SK-N-SH treated with all-trans-retinoic acid at 6 μM for 48 hours (cell line): ENCODE measurements around the gene WWP2.
"Not testable (repeated sequence)": the region's sequence is repeated elsewhere in the genome, so short reads cannot be mapped to it uniquely, and the experiment has no call there.

ENCODE experiments used
- ATAC-seq: fragments of 200-7000 bp; cut with Tn5 transposase; 3 replicates; pipeline ENCODE4 v1.9.1; 2020; ENCODE audit warnings: mild to moderate bottlenecking, moderate library complexity
- ARNTL ChIP-seq: fragments of 450-650 bp; formaldehyde crosslinking; IDR thresholded peaks from 2 replicates; pipeline ENCODE4 v1.5.0; 2020; ENCODE audit warnings: low read depth, mild to moderate bottlenecking, moderate library complexity, borderline replicate concordance
- ESRRG ChIP-seq: fragments of 250-450 bp; sonication (Bioruptor Pico); IDR thresholded peaks from 2 replicates; pipeline ENCODE4 v1.6.1; 2021; ENCODE audit warnings: mild to moderate bottlenecking
- GLIS3 ChIP-seq: fragments of 250-450 bp; sonication (Bioruptor Pico); IDR thresholded peaks from 2 replicates; pipeline ENCODE4 v1.5.0; 2020; ENCODE audit warnings: mild to moderate bottlenecking, moderate library complexity
- RARB ChIP-seq: fragments of 250-450 bp; sonication (Bioruptor Pico); IDR thresholded peaks from 2 replicates; pipeline ENCODE4 v1.8.0; 2021; ENCODE audit warnings: mild to moderate bottlenecking, moderate library complexity
- TCF4 ChIP-seq: fragments of 250-450 bp; sonication (Bioruptor Pico); IDR thresholded peaks from 2 replicates; pipeline ENCODE4 v1.8.0; 2021; ENCODE audit warnings: mild to moderate bottlenecking, moderate library complexity, borderline replicate concordance
- TOX ChIP-seq: fragments of 250-450 bp; sonication (Bioruptor Pico); IDR thresholded peaks from 2 replicates; pipeline ENCODE4 v1.8.0; 2021; ENCODE audit warnings: mild to moderate bottlenecking, moderate library complexity, borderline replicate concordance
- ZFP3 ChIP-seq: fragments of 250-450 bp; sonication (Bioruptor Pico); IDR thresholded peaks from 2 replicates; pipeline ENCODE4 v1.5.0; 2020; ENCODE audit warnings: mild to moderate bottlenecking, moderate library complexity
- ZFP30 ChIP-seq: fragments of 450-650 bp; formaldehyde crosslinking; IDR thresholded peaks from 2 replicates; pipeline ENCODE4 v1.5.0; 2022; ENCODE audit warnings: mild to moderate bottlenecking, moderate library complexity
- ZNF565 ChIP-seq: fragments of 450-650 bp; formaldehyde crosslinking; conservative IDR thresholded peaks from 2 replicates; pipeline ENCODE4 v1.5.0; 2020; ENCODE audit warnings: low read depth, mild to moderate bottlenecking, moderate library complexity
- TF ChIP-seq, protein P1 (sequence below): fragments of 250-450 bp; sonication (Bioruptor Pico); IDR thresholded peaks from 2 replicates; pipeline ENCODE4 v1.5.1; 2021; ENCODE audit warnings: mild to moderate bottlenecking, moderate library complexity
- TF ChIP-seq, protein P2 (sequence below): fragments of 250-450 bp; sonication (Bioruptor Pico); IDR thresholded peaks from 2 replicates; pipeline ENCODE4 v1.8.0; 2021; ENCODE audit warnings: low read depth, mild to moderate bottlenecking, moderate library complexity, borderline replicate concordance
- TF ChIP-seq, protein P3 (sequence below): fragments of 250-450 bp; sonication (Bioruptor Pico); IDR thresholded peaks from 2 replicates; pipeline ENCODE4 v1.5.0; 2020; ENCODE audit warnings: mild to moderate bottlenecking, moderate library complexity
- TF ChIP-seq, protein P4 (sequence below): fragments of 250-450 bp; sonication (Bioruptor Pico); IDR thresholded peaks from 2 replicates; pipeline ENCODE4 v1.5.1; 2020; ENCODE audit warnings: low read depth, mild to moderate bottlenecking, moderate library complexity
- TF ChIP-seq, protein P5 (sequence below): fragments of 250-450 bp; sonication (Bioruptor Pico); IDR thresholded peaks from 2 replicates; pipeline ENCODE4 v1.8.0; 2020; ENCODE audit warnings: mild to moderate bottlenecking, moderate library complexity, borderline replicate concordance

Gene WWP2

DNA sequence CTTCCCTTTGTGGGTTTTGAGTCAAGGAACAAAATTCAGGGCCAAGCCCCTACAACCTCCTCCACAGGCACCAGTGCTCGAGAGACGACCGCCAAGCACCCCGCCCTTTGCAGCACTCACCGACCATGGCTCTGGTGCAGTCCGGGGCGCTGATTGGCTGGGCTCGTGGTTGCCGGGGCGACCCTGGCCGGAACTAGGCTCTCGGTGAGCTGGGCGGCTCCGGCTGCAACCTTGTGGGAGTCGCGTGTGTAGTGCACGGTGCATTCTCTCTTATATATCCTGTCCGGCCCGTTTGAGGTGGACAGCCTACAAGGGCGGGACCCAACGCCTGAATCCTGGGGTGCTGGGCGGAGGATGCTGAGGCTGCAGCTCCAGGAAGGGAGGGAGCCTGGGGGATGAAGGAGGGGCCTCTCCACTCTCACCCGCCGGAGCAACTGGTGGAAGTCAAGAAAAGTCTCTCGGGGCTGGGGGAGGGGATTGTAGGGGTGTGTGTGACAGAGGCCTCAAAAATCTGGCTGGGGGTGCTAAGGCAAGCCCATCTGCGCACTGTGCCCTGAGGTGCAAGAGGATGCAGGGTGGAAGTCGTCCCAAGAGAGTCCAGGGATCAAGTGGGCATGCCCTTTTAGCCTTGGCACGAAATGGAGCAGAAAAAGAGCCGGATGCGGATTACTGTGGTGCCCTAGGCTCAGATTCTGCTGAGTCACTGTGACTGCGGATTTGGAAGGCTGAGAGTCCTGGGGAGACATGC, 35.6 kb upstream of the WWP2 start, which contains the start of gene NQO1 (continued):
- TF ChIP-seq, protein P1, sequence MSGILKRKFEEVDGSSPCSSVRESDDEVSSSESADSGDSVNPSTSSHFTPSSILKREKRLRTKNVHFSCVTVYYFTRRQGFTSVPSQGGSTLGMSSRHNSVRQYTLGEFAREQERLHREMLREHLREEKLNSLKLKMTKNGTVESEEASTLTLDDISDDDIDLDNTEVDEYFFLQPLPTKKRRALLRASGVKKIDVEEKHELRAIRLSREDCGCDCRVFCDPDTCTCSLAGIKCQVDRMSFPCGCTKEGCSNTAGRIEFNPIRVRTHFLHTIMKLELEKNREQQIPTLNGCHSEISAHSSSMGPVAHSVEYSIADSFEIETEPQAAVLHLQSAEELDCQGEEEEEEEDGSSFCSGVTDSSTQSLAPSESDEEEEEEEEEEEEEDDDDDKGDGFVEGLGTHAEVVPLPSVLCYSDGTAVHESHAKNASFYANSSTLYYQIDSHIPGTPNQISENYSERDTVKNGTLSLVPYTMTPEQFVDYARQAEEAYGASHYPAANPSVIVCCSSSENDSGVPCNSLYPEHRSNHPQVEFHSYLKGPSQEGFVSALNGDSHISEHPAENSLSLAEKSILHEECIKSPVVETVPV, result no peak

DNA sequence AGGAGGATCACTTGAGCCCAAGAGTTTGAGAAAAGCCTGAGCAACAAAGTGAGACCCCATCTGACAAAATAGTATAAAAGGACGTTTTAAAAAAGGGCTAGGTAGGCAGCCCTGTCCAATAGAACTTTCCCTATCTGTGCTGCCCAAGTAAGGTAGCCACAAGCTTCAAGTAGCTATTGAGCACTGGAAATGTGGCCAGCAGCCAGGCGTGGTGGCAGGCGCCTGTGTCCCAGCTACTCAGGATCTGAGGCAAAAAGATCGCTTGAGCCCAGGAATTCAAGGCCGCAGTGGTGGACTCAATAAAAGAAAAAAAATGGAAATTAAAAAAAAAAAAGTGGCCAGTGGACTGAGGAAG, 34.2 kb upstream of the WWP2 start:
- TF ChIP-seq TOX, result no peak
- TF ChIP-seq, protein P2, sequence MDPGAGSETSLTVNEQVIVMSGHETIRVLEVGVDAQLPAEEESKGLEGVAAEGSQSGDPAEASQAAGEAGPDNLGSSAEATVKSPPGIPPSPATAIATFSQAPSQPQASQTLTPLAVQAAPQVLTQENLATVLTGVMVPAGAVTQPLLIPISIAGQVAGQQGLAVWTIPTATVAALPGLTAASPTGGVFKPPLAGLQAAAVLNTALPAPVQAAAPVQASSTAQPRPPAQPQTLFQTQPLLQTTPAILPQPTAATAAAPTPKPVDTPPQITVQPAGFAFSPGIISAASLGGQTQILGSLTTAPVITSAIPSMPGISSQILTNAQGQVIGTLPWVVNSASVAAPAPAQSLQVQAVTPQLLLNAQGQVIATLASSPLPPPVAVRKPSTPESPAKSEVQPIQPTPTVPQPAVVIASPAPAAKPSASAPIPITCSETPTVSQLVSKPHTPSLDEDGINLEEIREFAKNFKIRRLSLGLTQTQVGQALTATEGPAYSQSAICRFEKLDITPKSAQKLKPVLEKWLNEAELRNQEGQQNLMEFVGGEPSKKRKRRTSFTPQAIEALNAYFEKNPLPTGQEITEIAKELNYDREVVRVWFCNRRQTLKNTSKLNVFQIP, result no peak
- ATAC-seq, result no peak

DNA sequence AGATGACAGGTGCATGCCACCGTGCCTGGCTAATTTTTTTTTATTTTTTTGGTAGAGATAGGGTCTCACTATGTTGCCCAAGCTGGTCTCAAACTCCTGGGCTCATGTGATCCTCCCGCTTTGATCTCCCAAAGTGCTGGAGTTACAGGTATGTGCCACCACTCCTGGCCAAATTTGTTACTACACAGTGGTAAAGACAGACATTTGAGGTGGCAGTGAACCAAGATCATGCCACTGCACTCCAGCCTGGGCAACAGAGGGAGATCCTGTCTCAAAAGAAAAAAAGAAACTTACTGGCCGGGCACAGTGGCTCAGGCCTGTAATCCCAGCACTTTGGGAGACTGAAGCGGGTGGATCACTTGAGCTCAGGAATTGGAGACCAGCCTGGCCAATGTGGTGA, 33.1 kb upstream of the WWP2 start:
- not testable (repeated sequence) for ATAC-seq

DNA sequence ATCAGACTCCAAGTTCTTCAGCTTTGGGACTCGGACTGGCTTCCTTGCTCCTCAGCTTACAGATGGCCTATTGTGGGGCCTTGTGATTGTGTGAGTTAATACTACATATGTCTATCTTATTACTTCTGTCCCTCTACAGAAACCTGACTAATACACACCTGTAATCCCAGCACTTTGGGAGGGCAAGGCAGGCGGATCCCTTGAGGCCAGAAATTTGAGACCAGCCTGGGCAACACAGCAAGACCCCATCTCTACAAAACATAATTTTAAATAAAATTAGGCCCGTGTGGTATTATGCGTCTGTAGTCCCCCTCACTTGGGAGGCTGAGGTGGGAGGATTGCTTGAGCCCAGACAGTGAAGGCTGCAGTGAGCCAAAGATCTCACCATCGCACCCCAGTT, 30.9 kb upstream of the WWP2 start:
- not testable (repeated sequence) for ATAC-seq

DNA sequence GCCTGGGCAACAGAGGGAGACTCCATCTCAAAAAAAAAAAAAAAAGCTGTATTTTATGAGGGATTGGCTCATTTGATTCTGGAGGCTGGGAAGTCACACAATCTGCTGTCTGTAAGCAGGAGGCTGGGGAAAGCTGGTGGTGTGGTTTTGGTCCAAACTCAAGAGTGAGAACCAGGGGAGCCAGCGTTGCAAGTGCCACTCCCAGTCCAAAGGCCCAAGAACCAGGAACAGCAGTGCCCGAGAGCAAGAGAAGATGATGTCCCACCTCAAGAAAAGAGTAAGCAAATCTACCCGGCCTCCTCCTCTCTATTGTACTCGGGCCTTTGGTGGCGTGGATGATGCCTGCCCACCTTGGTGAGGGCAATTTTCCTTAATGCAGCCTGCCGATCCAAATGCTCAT, 30.0 kb upstream of the WWP2 start:
- TF ChIP-seq ESRRG (CRISPR knock-in tag), result no peak
- ATAC-seq, result no peak

DNA sequence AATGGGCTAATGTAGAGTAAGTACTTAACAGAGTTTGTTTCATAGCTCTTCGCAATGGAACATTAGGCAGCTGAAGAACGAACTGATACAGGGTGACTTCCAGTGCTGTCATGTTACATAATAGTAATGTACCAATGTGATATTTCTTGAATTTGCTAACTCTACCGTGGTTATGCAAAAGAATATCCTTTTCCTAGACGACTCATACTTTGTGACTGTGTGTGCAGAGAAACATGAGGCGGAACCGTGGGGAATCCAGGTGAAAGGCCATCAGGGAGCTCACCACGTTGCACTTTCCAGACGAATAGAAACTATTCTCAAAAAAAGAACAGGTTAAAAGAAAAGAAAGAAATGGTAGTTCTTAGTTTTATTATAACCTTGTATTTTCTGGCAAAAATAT, 20.6 kb upstream of the WWP2 start:
- TF ChIP-seq, protein P3, sequence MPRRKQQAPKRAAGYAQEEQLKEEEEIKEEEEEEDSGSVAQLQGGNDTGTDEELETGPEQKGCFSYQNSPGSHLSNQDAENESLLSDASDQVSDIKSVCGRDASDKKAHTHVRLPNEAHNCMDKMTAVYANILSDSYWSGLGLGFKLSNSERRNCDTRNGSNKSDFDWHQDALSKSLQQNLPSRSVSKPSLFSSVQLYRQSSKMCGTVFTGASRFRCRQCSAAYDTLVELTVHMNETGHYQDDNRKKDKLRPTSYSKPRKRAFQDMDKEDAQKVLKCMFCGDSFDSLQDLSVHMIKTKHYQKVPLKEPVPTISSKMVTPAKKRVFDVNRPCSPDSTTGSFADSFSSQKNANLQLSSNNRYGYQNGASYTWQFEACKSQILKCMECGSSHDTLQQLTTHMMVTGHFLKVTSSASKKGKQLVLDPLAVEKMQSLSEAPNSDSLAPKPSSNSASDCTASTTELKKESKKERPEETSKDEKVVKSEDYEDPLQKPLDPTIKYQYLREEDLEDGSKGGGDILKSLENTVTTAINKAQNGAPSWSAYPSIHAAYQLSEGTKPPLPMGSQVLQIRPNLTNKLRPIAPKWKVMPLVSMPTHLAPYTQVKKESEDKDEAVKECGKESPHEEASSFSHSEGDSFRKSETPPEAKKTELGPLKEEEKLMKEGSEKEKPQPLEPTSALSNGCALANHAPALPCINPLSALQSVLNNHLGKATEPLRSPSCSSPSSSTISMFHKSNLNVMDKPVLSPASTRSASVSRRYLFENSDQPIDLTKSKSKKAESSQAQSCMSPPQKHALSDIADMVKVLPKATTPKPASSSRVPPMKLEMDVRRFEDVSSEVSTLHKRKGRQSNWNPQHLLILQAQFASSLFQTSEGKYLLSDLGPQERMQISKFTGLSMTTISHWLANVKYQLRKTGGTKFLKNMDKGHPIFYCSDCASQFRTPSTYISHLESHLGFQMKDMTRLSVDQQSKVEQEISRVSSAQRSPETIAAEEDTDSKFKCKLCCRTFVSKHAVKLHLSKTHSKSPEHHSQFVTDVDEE, result no peak
- TF ChIP-seq GLIS3 (no peak), RARB (CRISPR knock-in tag) (no peak)
- peak; percentile 17; the same call in 1 of the 3 replicates for ATAC-seq

DNA sequence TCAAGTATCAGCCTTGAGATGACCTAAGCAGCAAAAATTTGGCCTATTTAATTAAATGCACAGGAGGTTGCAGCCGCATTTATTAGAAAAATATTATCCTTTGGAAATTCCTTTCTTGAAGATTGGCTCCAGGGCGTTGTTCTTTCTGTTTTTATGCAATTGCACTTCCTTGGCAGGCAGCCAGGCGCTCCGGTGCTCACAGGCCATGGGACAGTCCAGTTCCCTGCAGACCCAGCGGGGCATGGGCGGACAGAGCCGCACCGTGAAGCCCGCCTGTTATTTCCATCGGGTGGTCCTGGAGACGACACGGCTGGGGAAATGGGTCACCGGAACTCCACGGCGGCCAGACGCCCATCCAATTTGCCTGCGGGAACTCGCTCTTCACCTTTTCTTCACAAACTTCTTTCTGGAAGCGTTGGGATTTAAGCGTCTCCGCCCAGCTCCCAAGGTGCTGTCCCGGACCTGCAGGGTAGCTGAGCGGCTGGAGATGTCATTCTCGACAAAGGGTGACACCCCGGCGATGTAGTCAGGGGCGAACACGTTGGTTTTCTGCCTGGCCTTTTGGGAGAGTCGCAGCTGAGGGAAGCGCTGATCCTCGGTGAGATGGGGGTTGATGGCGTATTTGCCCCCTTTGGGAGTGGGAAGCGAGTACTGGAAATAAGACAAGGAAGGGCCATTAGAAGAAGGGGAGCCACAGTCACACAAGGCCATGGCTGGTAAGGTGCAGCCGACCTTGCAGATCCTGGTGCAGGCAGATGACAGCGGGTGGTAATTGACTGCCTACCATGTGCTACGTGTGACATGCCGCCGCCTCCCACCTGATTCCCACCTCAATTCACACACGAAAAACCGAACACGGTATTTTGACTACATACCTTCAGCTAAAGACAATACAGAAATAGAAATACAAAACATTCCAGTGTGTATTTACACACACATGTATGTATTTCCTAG, 19.9 kb upstream of the WWP2 start:
- TF ChIP-seq TCF4, result no peak
- TF ChIP-seq, protein P4, sequence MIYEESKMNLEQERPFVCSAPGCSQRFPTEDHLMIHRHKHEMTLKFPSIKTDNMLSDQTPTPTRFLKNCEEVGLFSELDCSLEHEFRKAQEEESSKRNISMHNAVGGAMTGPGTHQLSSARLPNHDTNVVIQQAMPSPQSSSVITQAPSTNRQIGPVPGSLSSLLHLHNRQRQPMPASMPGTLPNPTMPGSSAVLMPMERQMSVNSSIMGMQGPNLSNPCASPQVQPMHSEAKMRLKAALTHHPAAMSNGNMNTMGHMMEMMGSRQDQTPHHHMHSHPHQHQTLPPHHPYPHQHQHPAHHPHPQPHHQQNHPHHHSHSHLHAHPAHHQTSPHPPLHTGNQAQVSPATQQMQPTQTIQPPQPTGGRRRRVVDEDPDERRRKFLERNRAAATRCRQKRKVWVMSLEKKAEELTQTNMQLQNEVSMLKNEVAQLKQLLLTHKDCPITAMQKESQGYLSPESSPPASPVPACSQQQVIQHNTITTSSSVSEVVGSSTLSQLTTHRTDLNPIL, result no peak
- TF ChIP-seq, protein P5, sequence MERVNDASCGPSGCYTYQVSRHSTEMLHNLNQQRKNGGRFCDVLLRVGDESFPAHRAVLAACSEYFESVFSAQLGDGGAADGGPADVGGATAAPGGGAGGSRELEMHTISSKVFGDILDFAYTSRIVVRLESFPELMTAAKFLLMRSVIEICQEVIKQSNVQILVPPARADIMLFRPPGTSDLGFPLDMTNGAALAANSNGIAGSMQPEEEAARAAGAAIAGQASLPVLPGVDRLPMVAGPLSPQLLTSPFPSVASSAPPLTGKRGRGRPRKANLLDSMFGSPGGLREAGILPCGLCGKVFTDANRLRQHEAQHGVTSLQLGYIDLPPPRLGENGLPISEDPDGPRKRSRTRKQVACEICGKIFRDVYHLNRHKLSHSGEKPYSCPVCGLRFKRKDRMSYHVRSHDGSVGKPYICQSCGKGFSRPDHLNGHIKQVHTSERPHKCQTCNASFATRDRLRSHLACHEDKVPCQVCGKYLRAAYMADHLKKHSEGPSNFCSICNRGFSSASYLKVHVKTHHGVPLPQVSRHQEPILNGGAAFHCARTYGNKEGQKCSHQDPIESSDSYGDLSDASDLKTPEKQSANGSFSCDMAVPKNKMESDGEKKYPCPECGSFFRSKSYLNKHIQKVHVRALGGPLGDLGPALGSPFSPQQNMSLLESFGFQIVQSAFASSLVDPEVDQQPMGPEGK (CRISPR knock-in tag), result no peak
- TF ChIP-seq RARB (CRISPR knock-in tag), result no peak
- no peak for TF ChIP-seq ZFP30
- TF ChIP-seq, protein P1, result no peak
- no peak for TF ChIP-seq ZFP3 (CRISPR knock-in tag)
- no peak for TF ChIP-seq TOX
- no peak for TF ChIP-seq ZNF565
- no peak for TF ChIP-seq ARNTL (CRISPR knock-in tag)
- TF ChIP-seq, all 23 proteins: peak for 0
- peak; percentile 30 for ATAC-seq
